Ovary (tissue), 9 donors: ENCODE data around the gene NPY5R. TPM values are rescaled to one million over a fixed set of nuclear protein-coding genes. Genes with fewer than 3 reads are reported as not detected.
A peak's percentile ranks its signal among the peaks of the same experiment; 100 is the strongest.

Source experiments
- DNase-seq, 5 donors: peaks; one replicate each; pipeline ENCODE4 v3.0.0-alpha.2; 2019 to 2020
- H3K27ac ChIP-seq, 2 donors: fragments of 200-600 bp; one replicate each; pipeline versions ENCODE4 v1.5.1 to v1.8.0; 2019 to 2022
- H3K27me3 ChIP-seq: fragments of 200-600 bp; one replicate; pipeline ENCODE4 v1.8.0; 2022
- H3K36me3 ChIP-seq: fragments of 200-600 bp; sonication (generic); one replicate; pipeline ENCODE4 v1.5.1; 2019
- H3K4me1 ChIP-seq: one replicate; pipeline ENCODE4 v1.8.1; 2013; ENCODE audit warnings: mild to moderate bottlenecking, moderate library complexity; ENCODE audit not compliant: insufficient read depth
- H3K4me3 ChIP-seq: fragments of 200-600 bp; sonication (generic); one replicate; pipeline ENCODE4 v1.5.1; 2017
- H3K9me3 ChIP-seq, 2 donors: fragments of 200-600 bp in 1 of 2; sonication (generic) in 1 of 2; one replicate each; pipeline versions ENCODE4 v1.5.1 to v1.8.1; 2013 to 2019; ENCODE audit warnings: mild to moderate bottlenecking in 1 of 2, moderate library complexity in 1 of 2
- CTCF ChIP-seq, 3 donors: fragments of 450-650 bp in 2 of 3; fragments of 200-600 bp in 1 of 3; IDR thresholded peaks; one replicate each; pipeline versions ENCODE4 v1.5.1 to v1.8.0; 2016 to 2022; ENCODE audit warnings: antibody characterized with exemption in 3 of 3, mild to moderate bottlenecking in 1 of 3
- EP300 ChIP-seq: sonication (generic); formaldehyde crosslinking; IDR thresholded peaks from one replicate; pipeline ENCODE4 v1.6.1; 2017; ENCODE audit warnings: antibody characterized with exemption
- POLR2A ChIP-seq: fragments of 450-650 bp; IDR thresholded peaks from one replicate; pipeline ENCODE4 v1.6.1; 2017; ENCODE audit warnings: antibody characterized with exemption, mild to moderate bottlenecking, moderate library complexity
- WGBS, 3 donors: extraction: QIAGEN DNeasy Blood & Tissue Kit in 1 of 3; methylation state at CpG; one replicate each; pipeline versions ENCODE4 v1.1.5 to v1.1.7; 2013 to 2017; 5-methylcytosine and 5-hydroxymethylcytosine counted together
- intact Hi-C, 4 donors: fragments of 100-400 bp; cut with DNase I; formaldehyde crosslinking; loops; one replicate each; pipeline versions ENCODE4 v1.11.0 to v1.15.1; 2022 to 2023
- polyA plus RNA-seq, 2 donors: library from polyadenylated mRNA; stranded (reverse); fragments of 200-250 nt in 1 of 2; fragments of 350-450 nt in 1 of 2; fragmentation: Illumina TruSeq in 1 of 2; extraction: RNeasy Lipid Tissue Mini Kit (QIAGEN cat#74804) in 1 of 2; gene quantifications; one replicate each; pipeline ENCODE4 v1.2.3, GENCODE V29; 2013 to 2014
- total RNA-seq, 7 donors: library from RNA; depleted of rRNA in 2 of 7; stranded (reverse); fragments of >200 nt in 2 of 7; fragmentation: NEBNext Ultra II Directional in 3 of 7; extraction: Animal tissue kit (Norgen Biotek cat#: 25700) in 3 of 7; gene quantifications; one replicate each; pipeline versions ENCODE4 v1.1.0 to v1.2.4, GENCODE V29; 2016 to 2023
- donor health status: DM: no; HTN: no; CAD: no; lungs with moderate emphysema.
- donor health status: DM: no; HTN: no; CAD: no.
- donor health status: Bipolar disorder and iron deficiency.
- donor health status: DM: yes; HTN: yes; CAD: no.
- donor health status: DM: no; HTN: no; CAD: no.
- donor health status: DM: yes; HTN: yes; CAD: no.

NPY5R gene
- total and polyA plus RNA-seq, 9 donors = 0.17 to 1.8 (median 0.43) TPM; not detected in 5

GRCh38 chr4:163332526-163333406 is 10.9 kb upstream of the NPY5R start, which contains the start of gene NPY1R:
NPY1R (minus strand) TSS chr4:163332596; CDS start chr4:163326554, 6,042 bp downstream.
- TF ChIP-seq CTCF (IDR thresholded peaks at IDR 0.05) (no peak), POLR2A (no peak), EP300 (no peak)
- peaks cover 8% of the 10 kb centered on the region for H3K4me1 ChIP-seq
- peak within 1 kb of the TSS; percentile 47 for H3K4me3 ChIP-seq
- DNase-seq = peak; percentile 18 to 61 (median 51)
- intact Hi-C loops = loop anchor here in 1 of 4 donors (10.0 kb wide), 1 partner anchor 162 kb away; the partner anchor contains the start of gene TMA16
- no peaks in the 10 kb centered on the region for H3K9me3 ChIP-seq
- 2% methylated on average over 36 of the region's 36 CpGs for WGBS, 3 donors
- no peak within 1 kb of the TSS for H3K27ac ChIP-seq
- H3K27me3 ChIP-seq = no peaks in the 10 kb centered on the region
- no peaks in the 10 kb centered on the region for H3K36me3 ChIP-seq

GRCh38 chr4:163335384-163335783 is 8.3 kb upstream of the NPY5R start:
- no peak overlapping the region for H3K4me3 ChIP-seq
- DNase-seq = no peak
- H3K27me3 ChIP-seq = no peaks in the 10 kb centered on the region
- intact Hi-C loops = loop anchor here in 1 of 4 donors (10.0 kb wide), 1 partner anchor 159 kb away; the partner anchor contains the start of gene TMA16
- H3K27ac ChIP-seq = no peak overlapping the region
- H3K36me3 ChIP-seq = no peaks in the 10 kb centered on the region
- H3K4me1 ChIP-seq = peaks cover 8% of the 10 kb centered on the region
- TF ChIP-seq POLR2A = no peak
- TF ChIP-seq CTCF (IDR thresholded peaks at IDR 0.05) = no peak
- no peak for TF ChIP-seq EP300
- H3K9me3 ChIP-seq = no peaks in the 10 kb centered on the region
- WGBS, 3 donors = 82 to 85% (median 84%) methylated on average over 3 of the region's 3 CpGs

GRCh38 chr4:163344147-163345125 is 744 bp downstream of the NPY5R start:
- 1 to 2% (median 1%) methylated on average over 39 to 50 of the region's 50 CpGs for WGBS, 3 donors
- Histone ChIP-seq H3K4me3 (peak overlapping the region; percentile 36), H3K27me3 (no peaks in the 10 kb centered on the region), H3K9me3 (no peaks in the 10 kb centered on the region), H3K36me3 (no peaks in the 10 kb centered on the region), H3K4me1 (peaks cover 3% of the 10 kb centered on the region), H3K27ac (no peak overlapping the region)
- TF ChIP-seq CTCF (IDR thresholded peaks at IDR 0.05) (no peak), EP300 (no peak), POLR2A (no peak)
- DNase-seq = no peak
- intact Hi-C loops = no loop called here

GRCh38 chr4:163350672-163351071 is 7.0 kb downstream of the NPY5R start:
- Histone ChIP-seq H3K9me3 (no peaks in the 10 kb centered on the region), H3K4me3 (no peak overlapping the region), H3K27me3 (no peaks in the 10 kb centered on the region), H3K36me3 (no peaks in the 10 kb centered on the region), H3K4me1 (no peaks in the 10 kb centered on the region), H3K27ac (no peak overlapping the region)
- DNase-seq = no peak
- intact Hi-C loops = no loop called here
- TF ChIP-seq EP300 (no peak), POLR2A (no peak), CTCF (IDR thresholded peaks at IDR 0.05) (no peak)
